Cardiac fibroblast (primary cell): ENCODE data around the gene XIRP1.

ENCODE experiments used
- DNase-seq, 2 donors: peaks; one replicate each; pipeline versions ENCODE4 v3.0.0 to v3.0.0-alpha.2; 2010; ENCODE audit warnings: low read depth in 2 of 2
- H3K4me3 ChIP-seq, 2 donors: replicated peaks in 1 of 2; 1 replicate in 1 of 2; 2 replicates in 1 of 2; pipeline ENCODE4 v1.5.1; 2011; ENCODE audit warnings: low read depth in 2 of 2, low read length in 2 of 2, mild to moderate bottlenecking in 2 of 2, moderate library complexity in 1 of 2
- CTCF ChIP-seq: IDR thresholded peaks from one replicate; pipeline ENCODE4 v1.5.1; 2011; ENCODE audit warnings: low read depth, mild to moderate bottlenecking, low read length, inconsistent platforms

The XIRP1 gene

GRCh38 chr3:39190281-39191025, 1.9 kb downstream of the XIRP1 start:
- TF ChIP-seq CTCF: no peak
- no peak overlapping the region for H3K4me3 ChIP-seq
- no peak for DNase-seq

GRCh38 chr3:39189959-39190269, 2.5 kb downstream of the XIRP1 start:
- peak; percentile 80 for TF ChIP-seq CTCF
- peak; percentile 76 to 84 for DNase-seq
- no peak overlapping the region for H3K4me3 ChIP-seq

- DNase-seq: no peak
- no peak for TF ChIP-seq CTCF
- no peak overlapping the region for H3K4me3 ChIP-seq
Measured at GRCh38 chr3:39189150-39189958, 3.0 kb downstream of the XIRP1 start.

GRCh38 chr3:39188271-39189149, 3.9 kb downstream of the XIRP1 start:
- DNase-seq: no peak
- no peak for TF ChIP-seq CTCF
- H3K4me3 ChIP-seq: no peak overlapping the region

GRCh38 chr3:39187372-39188155, 4.8 kb downstream of the XIRP1 start:
- no peak for TF ChIP-seq CTCF
- DNase-seq: no peak

GRCh38 chr3:39186692-39187151, 5.7 kb downstream of the XIRP1 start:
- H3K4me3 ChIP-seq: no peak overlapping the region
- TF ChIP-seq CTCF: no peak
- no peak for DNase-seq

More at GRCh38 chr3:39187372-39188155, 4.8 kb downstream of the XIRP1 start:
- H3K4me3 ChIP-seq: no peak overlapping the region
